ENCODE data around the gene MORN1.

- TF ChIP-seq CTCF (IDR thresholded peaks at IDR 0.05) (no peak), POLR2A (IDR thresholded peaks at IDR 0.05) (no peak)
These were observed 107.1 kb downstream of the MORN1 start for GRCh38 chr1:2283991-2284895.
